HT-29 (cell line): ENCODE results near the gene VMAC. TPM values are rescaled to one million over a fixed set of nuclear protein-coding genes. Genes with fewer than 3 reads are reported as not detected.

ENCODE experiments used
- DNase-seq: peaks from one replicate; pipeline ENCODE4 v3.0.0-alpha.2; 2015; ENCODE audit warnings: low spot score
- total RNA-seq: library from RNA; depleted of rRNA; stranded (reverse); fragments of >200 nt; shearing (Covaris generic); gene quantifications from 2 replicates; pipeline ENCODE4 v1.2.3, GENCODE V29; 2014

The VMAC gene
- total RNA-seq, 1 experiment from 2014 or later: 6.0 TPM

DNA sequence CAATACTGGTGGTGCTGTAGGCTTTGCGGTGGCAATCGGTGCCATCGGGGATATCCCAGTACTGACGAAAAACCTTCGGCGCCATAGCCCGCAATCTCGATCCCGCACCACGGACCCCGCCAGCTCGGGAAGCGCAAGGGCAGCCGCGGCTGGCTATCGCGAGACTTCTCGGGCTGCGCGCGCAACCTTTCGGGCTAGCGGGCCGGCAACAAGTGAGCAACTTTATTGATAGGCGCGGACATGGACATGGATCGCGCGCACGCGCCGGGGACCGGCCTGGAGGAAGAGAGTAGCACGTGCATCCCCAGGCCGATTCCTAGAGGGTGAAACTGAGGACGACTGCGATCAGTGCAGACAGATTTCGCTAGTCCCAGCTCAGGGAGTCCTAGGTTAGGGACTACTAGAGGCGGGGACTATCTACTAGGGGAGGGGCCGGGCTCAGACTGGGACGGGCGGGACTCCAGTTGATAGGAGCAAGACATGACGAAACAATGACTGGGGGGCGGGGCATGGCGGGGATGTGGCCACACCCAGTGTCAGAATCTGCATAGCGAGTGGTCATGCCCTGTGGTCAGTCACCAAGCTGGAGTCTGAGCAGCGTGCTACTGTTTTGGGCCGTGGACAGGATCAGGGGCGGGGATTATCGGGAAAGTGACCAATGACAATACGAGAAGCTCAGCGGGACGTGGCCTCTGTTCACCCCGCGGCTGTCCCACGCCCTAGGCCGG, 884 bp upstream of the VMAC start, which contains the start of gene NDUFA11:
TSS of gene NDUFA11 (minus strand) at position 167 of the 728 bp plus-strand sequence. CDS start at position 85, 82 bp downstream.
- DNase-seq: peak; percentile 93

DNA sequence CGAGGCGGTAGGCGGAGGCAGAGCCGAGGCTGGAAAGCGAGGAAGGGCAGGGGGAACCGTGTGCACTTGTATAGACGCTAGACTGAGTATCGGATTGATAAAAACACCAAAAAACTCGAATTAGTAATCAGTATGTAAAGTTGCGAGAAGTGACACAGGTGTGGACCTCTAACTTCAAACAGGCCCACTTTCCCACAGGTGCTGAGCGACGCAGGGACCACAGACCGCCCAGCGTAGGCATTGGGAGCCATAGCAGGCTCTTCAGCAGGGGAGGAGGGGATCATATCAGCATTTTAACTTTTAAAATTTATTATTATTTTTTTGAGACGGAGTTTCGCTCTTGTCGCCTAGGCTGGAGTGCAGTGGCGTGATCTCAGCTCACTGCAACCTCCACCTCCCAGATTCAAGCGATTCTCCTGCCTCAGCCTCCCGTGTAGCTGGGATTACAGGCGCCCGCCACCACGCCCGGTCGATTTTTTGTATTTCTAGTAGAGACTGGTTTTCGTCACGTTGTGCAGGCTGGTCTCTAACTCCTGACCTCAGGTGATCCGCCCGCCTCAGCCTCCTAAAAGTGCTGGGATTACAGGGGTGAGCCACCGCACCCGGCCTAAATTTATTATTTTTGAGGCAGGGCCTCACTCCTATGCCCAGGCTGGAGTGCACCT, 574 bp downstream of the VMAC start:
- DNase-seq: peak; percentile 8

DNA sequence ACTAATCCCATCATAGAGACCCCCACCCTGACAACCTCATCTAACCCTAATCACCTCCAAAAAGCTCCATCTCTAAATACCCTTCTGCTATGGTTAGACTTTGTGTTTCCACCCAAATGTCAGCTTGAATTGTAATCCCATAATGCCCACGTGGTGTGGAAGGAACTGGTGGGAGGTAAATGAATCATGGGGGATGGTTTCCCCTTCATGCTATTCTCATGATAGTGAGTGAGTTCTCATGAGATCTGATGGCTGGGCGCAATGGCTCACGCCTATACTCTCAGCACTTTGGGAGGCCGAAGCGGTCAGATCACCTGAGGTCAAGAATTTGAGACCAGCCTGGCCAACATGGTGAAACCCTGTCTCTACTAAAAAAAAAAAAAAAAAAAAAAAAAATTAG, 2.6 kb downstream of the VMAC start:
- no peak for DNase-seq

DNA sequence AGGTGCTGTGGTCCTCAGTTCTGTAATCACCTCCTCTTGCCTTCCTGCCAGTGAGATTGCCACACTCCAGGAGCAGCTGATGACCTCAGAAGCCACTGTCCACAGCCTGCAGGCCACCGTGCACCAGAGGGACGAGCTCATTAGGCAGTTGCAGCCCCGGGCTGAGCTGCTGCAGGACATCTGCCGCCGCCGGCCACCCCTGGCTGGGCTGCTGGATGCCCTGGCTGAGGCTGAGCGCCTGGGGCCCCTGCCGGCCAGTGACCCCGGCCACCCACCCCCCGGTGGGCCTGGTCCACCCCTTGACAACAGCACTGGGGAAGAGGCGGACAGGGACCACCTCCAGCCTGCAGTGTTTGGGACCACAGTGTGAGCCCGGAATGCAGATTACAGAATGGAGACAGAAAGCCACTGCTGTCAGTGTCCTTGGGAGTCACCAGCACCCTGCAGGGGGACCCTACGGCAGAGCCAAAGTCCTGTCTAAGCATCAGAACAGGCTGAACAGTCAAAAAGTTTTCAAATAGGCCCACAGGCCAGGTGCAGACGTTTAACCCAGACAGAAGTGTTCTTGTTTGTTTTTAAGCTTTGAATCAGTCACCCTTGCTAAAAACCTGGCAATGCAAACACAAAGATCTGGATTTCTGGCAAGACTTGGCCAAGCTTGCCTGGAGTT, 4.2 kb downstream of the VMAC start:
- DNase-seq: no peak

DNA sequence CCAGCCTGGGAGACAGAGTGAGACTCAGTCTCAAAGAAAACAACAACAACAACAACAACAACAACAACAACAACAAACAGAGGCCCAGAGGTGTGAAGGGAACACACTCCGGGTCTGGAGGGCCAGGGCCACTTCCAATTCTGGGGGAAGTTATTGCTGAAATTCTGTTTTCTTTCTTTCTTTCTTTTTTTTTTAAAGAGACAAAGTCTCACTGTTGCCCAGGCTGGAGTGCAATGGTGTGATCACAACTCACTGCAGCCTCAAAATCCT, 5.9 kb downstream of the VMAC start:
- no peak for DNase-seq

DNA sequence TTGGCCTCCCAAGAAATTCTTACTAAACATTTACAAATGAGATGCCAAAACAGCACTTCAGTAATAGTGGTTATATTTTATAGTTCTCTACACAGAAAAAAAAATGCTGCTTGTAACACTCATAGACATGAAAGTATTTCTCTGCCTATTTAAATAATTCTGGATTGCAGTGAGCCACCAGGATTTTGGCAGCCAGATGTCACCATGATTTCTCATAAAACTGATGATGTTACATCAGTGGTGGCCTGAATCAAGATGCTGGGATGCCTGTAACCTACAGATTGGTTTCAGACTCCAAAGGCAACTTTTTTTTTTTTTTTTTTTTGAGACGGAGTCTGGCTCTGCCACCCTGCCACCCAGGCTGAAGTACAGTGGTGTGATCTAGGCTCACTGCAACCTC, 6.7 kb downstream of the VMAC start:
- no peak for DNase-seq

DNA sequence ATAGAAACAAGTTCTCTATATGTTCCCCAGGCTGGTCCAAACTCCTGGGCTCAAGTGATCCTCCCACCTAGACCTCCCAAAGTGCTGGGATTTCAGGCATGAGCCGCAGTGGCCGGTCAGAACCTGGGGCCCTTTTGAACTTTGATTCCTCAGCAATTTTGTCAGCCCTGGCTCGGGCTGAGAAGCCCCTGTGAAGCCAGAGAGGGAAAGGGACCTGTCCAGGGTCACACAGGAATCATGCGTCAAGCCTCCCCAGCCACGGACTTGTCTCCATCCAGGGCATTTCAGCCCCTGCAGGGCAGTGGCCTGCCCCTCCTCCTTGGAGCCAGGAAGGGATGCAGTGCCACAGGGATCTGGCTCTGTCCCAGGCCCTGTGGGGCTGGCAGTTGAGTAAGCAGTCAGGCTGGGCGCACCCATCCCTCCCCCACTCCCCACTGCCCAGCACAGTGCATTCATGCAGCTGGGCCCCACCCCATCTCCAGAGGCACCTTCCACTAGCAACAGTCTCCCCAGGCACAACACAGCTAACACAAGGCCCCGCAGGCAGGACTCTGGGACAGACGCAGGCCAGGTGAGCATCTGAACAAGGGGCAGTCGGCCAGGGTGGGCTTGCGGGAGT, 9.2 kb downstream of the VMAC start, which contains the start of gene CAPS:
TSS of gene CAPS (plus strand) at position 516 of the 619 bp plus-strand sequence. CDS start 153 bp downstream, outside the sequence.
- peak; percentile 52 for DNase-seq

DNA sequence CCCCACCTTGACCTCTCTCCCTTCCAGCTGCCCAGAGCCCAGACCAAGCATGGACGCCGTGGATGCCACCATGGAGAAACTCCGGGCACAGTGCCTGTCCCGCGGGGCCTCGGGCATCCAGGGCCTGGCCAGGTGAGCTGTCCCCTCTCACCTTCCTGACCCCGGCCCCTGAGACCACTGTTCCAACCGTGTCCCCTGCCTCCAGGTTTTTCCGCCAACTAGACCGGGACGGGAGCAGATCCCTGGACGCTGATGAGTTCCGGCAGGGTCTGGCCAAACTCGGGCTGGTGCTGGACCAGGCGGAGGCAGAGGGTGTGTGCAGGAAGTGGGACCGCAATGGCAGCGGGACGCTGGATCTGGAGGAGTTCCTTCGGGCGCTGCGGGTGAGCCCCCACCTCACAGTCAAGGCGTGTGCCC, 9.7 kb downstream of the VMAC start:
- no peak for DNase-seq

DNA sequence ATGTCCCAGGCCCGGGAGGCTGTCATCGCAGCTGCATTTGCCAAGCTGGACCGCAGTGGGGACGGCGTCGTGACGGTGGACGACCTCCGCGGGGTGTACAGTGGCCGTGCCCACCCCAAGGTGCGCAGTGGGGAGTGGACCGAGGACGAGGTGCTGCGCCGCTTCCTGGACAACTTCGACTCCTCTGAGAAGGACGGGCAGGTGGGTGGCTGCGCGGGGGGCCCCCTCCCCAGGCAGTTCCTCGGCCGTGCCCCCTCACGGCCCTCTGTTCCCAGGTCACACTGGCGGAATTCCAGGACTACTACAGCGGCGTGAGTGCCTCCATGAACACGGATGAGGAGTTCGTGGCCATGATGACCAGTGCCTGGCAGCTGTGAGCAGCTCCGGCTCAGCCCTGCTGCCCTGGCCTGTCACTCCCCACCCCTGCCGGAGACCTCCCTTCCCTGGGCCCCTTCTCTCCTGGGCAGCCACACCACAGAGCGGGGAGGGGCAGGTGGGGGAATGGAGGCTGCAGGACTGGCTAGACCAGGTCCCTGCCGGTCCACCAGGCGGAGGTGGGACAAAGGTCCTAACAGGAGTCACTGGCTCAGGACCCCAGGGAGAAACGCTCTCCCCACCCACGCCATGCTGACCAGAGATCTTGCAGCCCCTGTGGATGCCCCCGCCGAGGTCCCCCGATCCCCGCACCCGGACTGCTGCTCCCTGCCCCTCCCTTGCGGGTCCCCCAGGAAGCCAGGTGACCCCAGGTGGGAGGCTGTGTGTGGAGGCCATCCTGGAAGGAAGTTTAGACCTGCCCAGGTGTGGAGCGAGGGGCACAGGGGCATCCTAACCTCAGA, 10.5 kb downstream of the VMAC start:
- DNase-seq: peak; percentile 65

DNA sequence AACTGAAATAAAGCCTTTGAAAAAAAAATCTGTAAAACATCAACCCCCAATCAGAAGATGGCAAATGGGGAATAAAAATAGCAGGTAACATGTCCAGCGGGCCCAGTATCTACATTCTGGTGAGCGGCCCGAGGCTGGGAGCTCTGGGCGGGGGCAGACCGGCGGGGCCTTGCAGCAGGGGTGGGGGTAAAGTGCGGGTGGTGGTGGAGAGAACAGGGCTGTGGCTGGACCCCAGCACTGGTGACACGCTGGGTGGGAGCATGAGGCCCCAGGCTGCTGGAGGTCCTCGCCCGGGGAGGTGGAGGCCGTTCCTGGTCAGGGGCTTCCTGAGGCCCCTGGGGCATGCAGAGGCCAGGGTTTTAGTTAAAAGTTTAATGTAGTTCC, 11.1 kb downstream of the VMAC start:
- DNase-seq: no peak

DNA sequence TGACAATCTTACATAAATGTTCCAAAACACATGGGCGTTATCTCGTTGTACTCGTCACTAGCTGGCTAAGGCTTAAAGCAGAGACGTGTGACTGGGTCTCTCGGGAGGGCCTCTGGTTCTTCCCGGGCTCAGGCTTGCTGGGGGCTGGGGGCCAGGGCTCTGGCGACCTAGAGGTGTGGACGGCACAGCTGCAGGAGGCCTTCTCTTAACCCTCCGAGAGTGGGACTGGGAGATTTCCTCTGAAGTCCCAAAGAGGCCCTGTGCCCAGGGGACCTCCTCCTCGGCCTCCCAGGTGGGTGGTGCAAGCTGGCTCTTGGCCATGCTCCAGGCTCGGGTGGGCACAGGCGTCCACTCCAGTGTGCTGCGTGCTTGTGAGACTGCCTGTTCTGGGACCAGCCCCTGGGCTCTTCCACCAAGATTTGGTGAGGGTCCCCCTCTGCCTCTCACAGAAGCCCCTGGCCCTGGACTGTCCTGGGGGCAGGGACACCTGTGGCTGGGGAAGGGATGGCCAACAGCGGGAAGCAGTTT, 11.6 kb downstream of the VMAC start:
- DNase-seq: no peak

DNA sequence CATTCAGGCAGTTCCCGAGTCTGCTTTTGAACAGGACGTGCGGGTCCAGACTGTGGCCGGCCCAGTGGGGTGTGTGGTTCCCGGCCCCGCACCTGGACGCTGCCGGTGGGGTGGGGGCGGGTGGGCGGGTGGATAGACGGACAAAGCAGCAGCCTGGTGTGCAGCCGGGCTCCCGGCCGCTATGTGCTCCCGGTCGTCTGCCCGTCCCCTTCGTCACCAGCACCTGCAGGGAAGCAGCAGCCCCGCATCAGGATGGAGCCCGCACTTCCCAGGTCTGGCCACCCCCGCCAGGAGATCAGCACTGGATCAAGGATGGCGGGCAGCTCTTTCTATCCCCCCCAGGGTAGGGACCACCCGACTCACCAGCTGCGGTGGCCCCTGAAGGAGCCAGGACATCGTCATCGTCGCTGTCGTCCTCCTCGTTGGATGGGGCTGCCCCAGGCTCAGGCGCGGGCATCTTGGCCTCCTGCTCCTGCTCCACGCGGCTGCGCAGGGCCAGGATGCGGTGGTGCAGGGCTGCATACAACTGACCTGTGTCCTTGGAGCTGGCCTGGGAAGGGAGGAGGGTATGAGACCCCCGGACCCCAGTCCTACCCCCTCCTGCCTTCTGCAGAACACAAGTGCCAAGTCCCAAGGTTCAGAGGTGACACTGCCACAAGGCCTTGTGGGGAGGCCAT, 12.9 kb downstream of the VMAC start:
- DNase-seq: no peak

DNA sequence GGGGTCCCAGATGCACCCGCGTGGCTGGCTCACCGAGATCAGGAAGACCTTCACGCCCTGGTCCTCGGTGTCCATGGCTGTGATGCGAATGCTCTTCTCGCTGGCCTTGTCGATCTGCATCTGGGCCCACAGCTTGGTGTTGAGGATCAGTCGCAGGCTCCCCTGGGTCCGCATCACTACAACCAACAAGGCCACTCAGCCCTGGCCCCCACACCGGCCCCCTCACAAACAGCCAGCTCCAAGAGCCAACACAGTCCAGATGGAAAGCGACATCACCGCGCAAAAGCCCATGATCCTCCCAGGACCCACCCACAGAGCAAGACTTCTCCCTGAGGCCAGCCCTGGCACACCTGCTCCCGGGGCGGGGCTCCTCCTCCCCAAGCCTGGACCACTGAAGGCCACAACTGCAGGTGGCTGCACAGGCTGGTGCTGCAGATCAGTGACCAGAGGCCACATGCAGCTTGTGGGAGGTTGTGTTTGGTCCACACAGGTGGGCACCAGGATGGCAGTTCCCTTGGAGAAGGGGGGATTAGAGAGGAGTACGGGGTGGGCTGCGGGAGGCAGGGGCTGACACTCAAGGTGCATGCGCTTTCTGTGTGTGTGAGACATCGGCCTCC, 13.9 kb downstream of the VMAC start:
- no peak for DNase-seq

DNA sequence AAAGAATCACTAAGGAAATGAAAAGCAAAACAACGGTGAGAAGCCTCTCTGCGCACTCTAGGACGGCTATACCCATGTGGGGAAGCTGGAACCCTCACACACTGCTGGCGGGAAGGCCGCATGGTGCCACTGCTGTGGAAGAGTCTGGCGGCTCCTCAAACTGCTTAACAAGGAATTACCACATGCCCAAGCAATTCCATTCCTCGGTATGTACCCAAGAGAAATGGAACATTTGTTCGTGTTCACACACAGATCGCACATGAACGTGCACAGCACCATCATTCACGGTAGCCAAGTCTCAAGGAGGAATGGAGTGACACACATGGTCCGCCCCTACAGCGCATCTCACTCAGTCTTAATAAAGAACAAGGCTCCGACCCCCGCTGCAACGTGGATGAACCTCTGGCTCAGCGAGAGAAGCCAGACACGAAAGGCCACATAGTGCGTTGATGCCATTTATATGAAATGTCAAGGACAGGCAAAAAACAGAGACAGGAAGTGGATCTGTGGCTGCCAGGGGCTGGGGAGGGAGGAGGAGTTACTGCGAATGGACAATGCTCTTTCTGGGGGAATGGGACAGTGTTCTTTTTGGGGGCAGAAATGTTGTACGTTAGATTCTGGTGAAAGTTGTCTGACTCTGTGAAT, 17.0 kb downstream of the VMAC start:
- no peak for DNase-seq

DNA sequence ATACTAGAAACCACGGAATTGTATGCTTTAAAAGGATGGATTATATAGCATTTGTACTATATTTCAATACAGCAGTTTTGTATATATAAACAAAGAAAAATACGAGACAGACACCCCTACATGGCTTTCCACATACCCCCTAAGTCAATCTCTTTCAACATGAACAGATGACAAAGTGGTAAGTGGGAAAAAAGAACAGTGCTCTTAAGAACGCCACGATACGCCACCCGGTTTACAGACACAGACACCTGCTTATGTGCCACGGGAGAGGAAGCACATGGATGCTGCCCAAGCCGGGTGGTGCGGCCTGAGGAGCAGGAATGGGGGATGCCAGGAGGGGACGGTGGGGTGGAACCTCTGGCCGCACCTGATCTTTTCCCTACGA, 17.5 kb downstream of the VMAC start:
- DNase-seq: no peak

DNA sequence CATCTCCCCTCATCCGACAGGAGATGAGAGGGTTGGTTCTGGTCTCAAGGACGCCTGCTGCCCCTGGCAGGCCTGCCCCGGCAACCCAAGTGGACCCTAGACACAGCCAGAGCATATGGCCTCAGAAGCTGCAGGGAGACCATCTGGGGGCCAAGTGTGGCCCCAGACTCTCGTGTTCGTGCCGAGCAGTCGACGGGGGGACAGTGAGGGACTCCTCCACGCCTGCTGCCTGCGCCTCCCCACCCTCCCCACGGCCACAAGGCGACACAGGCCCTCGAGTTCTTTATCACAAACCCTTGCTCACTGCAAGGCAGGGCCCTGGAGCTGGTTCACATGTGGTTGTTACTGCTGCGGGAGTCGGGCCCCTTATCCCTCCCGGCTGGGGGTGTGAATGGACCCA, 18.7 kb downstream of the VMAC start:
- DNase-seq: no peak

DNA sequence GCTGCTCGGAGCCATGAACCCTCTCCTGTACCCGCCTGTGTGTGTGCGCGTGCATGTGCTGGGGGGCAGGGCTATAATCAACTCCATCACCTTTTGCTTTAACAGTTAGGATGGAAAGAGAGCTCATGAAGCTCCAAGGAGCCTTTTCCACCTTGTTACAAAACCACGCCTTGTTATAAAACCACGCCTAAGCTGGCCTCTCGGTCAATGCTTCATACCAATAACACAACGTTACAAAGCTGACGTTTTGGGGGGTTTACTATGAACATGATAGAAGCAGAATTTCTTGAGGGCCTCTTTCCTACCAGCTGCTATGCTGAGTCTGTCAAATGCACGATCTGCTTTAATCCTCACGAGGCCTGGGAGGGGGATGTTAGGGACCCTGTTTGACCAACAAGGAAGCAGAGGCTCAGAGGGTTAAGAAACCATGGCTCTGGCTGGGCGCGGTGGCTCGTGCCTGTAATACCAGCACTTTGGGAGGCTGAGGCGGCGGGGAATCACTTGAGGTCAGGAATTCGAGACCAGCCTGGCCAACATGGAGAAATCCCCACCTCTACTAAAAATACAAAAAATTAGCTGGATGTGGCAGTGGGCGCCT, 21.3 kb downstream of the VMAC start:
- no peak for DNase-seq

DNA sequence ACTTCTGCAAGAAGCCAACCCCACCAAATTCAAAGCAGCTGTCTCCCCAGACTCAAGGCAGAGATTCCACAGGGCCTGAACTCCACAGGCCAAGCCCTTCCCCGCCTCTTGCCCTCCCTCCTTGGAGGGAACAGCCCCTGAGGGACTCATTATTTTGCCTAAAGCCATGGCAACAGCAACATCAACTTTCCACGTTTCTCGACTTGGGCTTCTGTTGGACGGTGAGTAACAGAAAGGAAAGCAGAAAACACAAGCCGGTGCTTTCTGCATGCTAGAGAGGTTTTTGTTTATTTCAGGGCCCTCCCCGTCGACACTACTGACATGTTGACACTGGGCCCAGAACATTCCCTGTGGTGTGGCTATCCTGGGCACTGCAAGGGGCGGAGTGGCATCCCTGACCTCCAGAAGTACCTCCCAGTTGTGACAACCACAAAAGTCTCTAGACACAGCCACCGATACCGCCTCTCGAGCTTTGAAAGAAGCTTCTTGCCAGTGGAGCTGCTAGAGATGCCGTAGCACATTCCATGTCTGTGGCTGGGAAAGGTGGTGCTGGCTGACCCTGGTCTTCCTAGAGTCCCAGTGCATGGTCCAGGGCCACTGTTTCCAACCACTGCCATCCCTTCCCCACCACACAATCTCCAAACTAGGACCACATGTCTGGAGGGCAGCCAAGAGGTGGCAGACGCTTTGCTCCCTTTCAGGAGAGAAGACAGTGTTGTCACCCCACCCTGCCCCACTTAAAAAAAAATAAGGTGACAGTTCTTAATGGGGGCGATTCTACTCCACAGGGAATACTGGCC, 22.2 kb downstream of the VMAC start:
- no peak for DNase-seq

DNA sequence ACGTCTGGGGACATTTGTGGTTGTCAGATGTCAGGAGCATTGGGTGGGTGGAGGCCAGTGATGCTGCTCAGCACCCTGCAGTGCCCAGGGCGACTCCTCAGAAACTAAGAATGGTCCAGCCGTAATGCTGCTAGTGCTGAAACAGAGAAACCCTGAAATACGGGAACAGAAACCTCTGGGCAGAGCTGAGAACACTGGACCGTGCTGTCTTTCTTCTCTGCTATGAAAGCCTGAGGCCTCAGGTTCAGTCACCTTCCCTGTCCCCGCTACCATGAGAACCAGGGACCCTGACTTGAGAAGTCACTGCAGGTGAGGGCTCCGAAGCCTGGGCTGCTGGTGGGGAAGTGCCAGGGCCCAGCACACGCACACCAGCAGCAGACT, 22.8 kb downstream of the VMAC start:
- no peak for DNase-seq
